Measurements from ENCODE around the gene GRM1.

DNA sequence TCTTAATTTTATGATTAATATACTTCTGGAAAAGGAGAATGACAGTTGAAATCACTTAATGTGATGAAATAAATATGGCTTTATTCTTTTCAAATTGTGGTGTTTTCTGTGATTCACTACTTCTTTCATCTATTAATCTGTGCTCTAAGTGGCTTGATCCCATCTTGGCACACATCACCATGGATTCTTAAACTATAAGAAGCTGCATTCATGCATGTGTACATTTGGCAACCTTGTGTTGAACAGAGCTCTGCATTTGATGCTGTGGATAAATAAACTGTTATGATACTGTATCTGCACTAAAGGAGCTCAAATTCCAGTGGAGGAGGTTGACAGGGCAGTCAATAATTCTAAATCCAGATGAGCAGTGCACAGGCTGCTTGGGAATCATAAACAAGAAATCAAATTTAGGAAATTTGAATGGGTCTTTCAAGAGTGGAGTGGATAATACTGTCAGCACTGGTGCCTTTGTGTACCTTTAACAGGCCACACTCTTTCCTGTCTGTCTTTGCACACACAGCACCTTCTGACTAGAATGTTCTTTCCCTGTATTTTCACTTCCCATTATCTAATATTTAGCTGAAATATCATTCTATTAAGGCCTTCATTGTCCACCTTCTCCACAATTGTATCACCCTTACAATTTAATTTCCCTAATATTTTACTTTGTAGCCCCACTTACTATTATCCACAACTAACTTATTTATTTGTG is 252.9 kb downstream of the GRM1 start:
- TF ChIP-seq SCRT1 (tag by site-specific recombination; IDR thresholded peaks at IDR 0.05; ENCODE audit: borderline replicate concordance) (no peak), ZNF664 (tag by site-specific recombination; IDR thresholded peaks at IDR 0.05) (no peak), ZNF350 (tag by site-specific recombination; IDR thresholded peaks at IDR 0.05) (no peak), ATF2 (tag by site-specific recombination; IDR thresholded peaks at IDR 0.05; ENCODE audit: low read depth) (no peak), SP3 (tag by site-specific recombination; IDR thresholded peaks at IDR 0.05) (no peak), TRIM28 (IDR thresholded peaks at IDR 0.05; ENCODE audit: borderline replicate concordance, low read length) (no peak), REST (tag by site-specific recombination; IDR thresholded peaks at IDR 0.05) (no peak), TSHZ1 (tag by site-specific recombination; IDR thresholded peaks at IDR 0.05; ENCODE audit: borderline replicate concordance) (no peak), YY1 (tag by site-specific recombination; IDR thresholded peaks at IDR 0.05) (no peak), ZNF302 (tag by site-specific recombination; IDR thresholded peaks at IDR 0.05; ENCODE audit: low read depth) (no peak), ZBTB20 (tag by site-specific recombination; IDR thresholded peaks at IDR 0.05) (no peak), ZBTB21 (tag by site-specific recombination; IDR thresholded peaks at IDR 0.05) (no peak)
- TF ChIP-seq, protein P1, sequence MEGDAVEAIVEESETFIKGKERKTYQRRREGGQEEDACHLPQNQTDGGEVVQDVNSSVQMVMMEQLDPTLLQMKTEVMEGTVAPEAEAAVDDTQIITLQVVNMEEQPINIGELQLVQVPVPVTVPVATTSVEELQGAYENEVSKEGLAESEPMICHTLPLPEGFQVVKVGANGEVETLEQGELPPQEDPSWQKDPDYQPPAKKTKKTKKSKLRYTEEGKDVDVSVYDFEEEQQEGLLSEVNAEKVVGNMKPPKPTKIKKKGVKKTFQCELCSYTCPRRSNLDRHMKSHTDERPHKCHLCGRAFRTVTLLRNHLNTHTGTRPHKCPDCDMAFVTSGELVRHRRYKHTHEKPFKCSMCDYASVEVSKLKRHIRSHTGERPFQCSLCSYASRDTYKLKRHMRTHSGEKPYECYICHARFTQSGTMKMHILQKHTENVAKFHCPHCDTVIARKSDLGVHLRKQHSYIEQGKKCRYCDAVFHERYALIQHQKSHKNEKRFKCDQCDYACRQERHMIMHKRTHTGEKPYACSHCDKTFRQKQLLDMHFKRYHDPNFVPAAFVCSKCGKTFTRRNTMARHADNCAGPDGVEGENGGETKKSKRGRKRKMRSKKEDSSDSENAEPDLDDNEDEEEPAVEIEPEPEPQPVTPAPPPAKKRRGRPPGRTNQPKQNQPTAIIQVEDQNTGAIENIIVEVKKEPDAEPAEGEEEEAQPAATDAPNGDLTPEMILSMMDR (tag by site-specific recombination; IDR thresholded peaks at IDR 0.05), result no peak
- TF ChIP-seq, protein P2, sequence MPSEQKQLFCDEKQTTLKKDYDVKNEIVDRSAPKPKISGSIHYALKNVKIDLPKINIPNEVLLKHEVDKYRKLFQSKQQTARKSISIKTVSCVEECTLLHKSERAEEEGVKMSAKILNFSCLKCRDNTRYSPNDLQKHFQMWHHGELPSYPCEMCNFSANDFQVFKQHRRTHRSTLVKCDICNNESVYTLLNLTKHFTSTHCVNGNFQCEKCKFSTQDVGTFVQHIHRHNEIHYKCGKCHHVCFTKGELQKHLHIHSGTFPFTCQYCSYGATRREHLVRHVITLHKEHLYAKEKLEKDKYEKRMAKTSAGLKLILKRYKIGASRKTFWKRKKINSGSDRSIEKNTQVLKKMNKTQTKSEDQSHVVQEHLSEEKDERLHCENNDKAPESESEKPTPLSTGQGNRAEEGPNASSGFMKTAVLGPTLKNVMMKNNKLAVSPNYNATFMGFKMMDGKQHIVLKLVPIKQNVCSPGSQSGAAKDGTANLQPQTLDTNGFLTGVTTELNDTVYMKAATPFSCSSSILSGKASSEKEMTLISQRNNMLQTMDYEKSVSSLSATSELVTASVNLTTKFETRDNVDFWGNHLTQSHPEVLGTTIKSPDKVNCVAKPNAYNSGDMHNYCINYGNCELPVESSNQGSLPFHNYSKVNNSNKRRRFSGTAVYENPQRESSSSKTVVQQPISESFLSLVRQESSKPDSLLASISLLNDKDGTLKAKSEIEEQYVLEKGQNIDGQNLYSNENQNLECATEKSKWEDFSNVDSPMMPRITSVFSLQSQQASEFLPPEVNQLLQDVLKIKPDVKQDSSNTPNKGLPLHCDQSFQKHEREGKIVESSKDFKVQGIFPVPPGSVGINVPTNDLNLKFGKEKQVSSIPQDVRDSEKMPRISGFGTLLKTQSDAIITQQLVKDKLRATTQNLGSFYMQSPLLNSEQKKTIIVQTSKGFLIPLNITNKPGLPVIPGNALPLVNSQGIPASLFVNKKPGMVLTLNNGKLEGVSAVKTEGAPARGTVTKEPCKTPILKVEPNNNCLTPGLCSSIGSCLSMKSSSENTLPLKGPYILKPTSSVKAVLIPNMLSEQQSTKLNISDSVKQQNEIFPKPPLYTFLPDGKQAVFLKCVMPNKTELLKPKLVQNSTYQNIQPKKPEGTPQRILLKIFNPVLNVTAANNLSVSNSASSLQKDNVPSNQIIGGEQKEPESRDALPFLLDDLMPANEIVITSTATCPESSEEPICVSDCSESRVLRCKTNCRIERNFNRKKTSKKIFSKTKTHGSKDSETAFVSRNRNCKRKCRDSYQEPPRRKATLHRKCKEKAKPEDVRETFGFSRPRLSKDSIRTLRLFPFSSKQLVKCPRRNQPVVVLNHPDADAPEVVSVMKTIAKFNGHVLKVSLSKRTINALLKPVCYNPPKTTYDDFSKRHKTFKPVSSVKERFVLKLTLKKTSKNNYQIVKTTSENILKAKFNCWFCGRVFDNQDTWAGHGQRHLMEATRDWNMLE (tag by site-specific recombination; conservative IDR thresholded peaks at IDR 0.05; ENCODE audit: low read depth), result no peak

All from HEK293 (cell line).